CD14-positive monocyte (primary cell): Measurements from ENCODE around the gene C10orf95. TPM values are rescaled to one million over a fixed set of nuclear protein-coding genes. Genes with fewer than 3 reads are reported as not detected.

Source experiments
- DNase-seq, 3 donors: peaks; one replicate each; pipeline ENCODE4 v3.0.0-alpha.2; 2011 to 2022
- H2AFZ ChIP-seq: 2 replicates; pipeline ENCODE4 v1.6.0; 2012; ENCODE audit warnings: mild to moderate bottlenecking, low read depth, low read length, inconsistent platforms; ENCODE audit not compliant: insufficient read depth, poor library complexity, severe bottlenecking
- H3K27ac ChIP-seq, 2 donors: 1 replicate in 1 of 2; 2 replicates in 1 of 2; pipeline ENCODE4 v1.5.1; 2012 to 2013; ENCODE audit warnings: low read length in 2 of 2, control low read depth in 1 of 2, inconsistent platforms in 1 of 2, low read depth in 1 of 2, mild to moderate bottlenecking in 1 of 2
- H3K27me3 ChIP-seq, 2 donors: one replicate each; pipeline versions ENCODE4 v1.6.0 to v1.6.1; 2011 to 2013; ENCODE audit warnings: low read length in 2 of 2; ENCODE audit not compliant: control insufficient read depth in 2 of 2, insufficient read depth in 2 of 2
- H3K36me3 ChIP-seq, 2 donors: replicated peaks in 1 of 2; 1 replicate in 1 of 2; 2 replicates in 1 of 2; pipeline versions ENCODE4 v1.5.1 to v1.6.1; 2012 to 2013; ENCODE audit warnings: low read length in 2 of 2, control low read depth in 1 of 2, inconsistent platforms in 1 of 2, mild to moderate bottlenecking in 1 of 2; ENCODE audit not compliant: insufficient read depth in 2 of 2, control insufficient read depth in 1 of 2
- H3K4me1 ChIP-seq, 2 donors: 1 replicate in 1 of 2; 2 replicates in 1 of 2; pipeline versions ENCODE4 v1.5.1 to v1.6.1; 2012 to 2013; ENCODE audit warnings: low read length in 2 of 2, control low read depth in 1 of 2, inconsistent platforms in 1 of 2, mild to moderate bottlenecking in 1 of 2, moderate library complexity in 1 of 2; ENCODE audit not compliant: insufficient read depth in 2 of 2, control insufficient read depth in 1 of 2
- H3K4me2 ChIP-seq: replicated peaks from 2 replicates; pipeline ENCODE3; 2012; ENCODE audit warnings: low read length, moderate library complexity, mild to moderate bottlenecking; ENCODE audit not compliant: poor library complexity, severe bottlenecking; ENCODE audit errors: extremely low read depth
- H3K4me3 ChIP-seq, 3 experiments: fragments of 200-600 bp in 1 of 3; sonication (generic) in 1 of 3; replicated peaks in 1 of 3; 1 replicate in 2 of 3; 2 replicates in 1 of 3; pipeline ENCODE4 v1.5.1; 2011 to 2013; ENCODE audit warnings: low read length in 3 of 3, mild to moderate bottlenecking in 3 of 3, control low read depth in 2 of 3, low read depth in 2 of 3, inconsistent platforms in 1 of 3, moderate library complexity in 1 of 3
- H3K79me2 ChIP-seq: 2 replicates; pipeline ENCODE4 v1.6.0; 2012; ENCODE audit warnings: mild to moderate bottlenecking, control low read depth, inconsistent platforms, low read length, moderate library complexity; ENCODE audit not compliant: insufficient read depth
- H3K9ac ChIP-seq: 2 replicates; pipeline ENCODE4 v1.6.0; 2017; ENCODE audit warnings: low read length, mild to moderate bottlenecking; ENCODE audit not compliant: insufficient read depth, poor library complexity, severe bottlenecking
- H3K9me3 ChIP-seq, 2 donors: replicated peaks in 1 of 2; 1 replicate in 1 of 2; 2 replicates in 1 of 2; pipeline versions ENCODE4 v1.5.1 to v1.6.1; 2012 to 2013; ENCODE audit warnings: low read length in 2 of 2, control low read depth in 1 of 2; ENCODE audit not compliant: control insufficient read depth in 1 of 2, insufficient read depth in 1 of 2
- H4K20me1 ChIP-seq: 2 replicates; pipeline ENCODE4 v1.6.0; 2012; ENCODE audit warnings: mild to moderate bottlenecking, low read length, control low read depth, moderate library complexity; ENCODE audit not compliant: insufficient read depth
- H3K27ac Mint-ChIP-seq, 7 donors: one replicate each; pipeline ENCODE4 v1.8.0; 2020; ENCODE audit warnings: mild to moderate bottlenecking in 7 of 7, mixed read lengths in 7 of 7, moderate library complexity in 6 of 7, inconsistent platforms in 2 of 7
- H3K27me3 Mint-ChIP-seq, 3 donors: one replicate each; pipeline ENCODE4 v1.8.0; 2021 to 2022; ENCODE audit warnings: low read depth in 3 of 3, mild to moderate bottlenecking in 3 of 3, mixed read lengths in 3 of 3, moderate library complexity in 3 of 3, inconsistent platforms in 1 of 3
- H3K36me3 Mint-ChIP-seq, 2 donors: one replicate each; pipeline ENCODE4 v1.8.0; 2020; ENCODE audit warnings: mixed read lengths in 2 of 2, inconsistent platforms in 1 of 2, mild to moderate bottlenecking in 1 of 2
- H3K4me1 Mint-ChIP-seq: one replicate; pipeline ENCODE4 v1.8.0; 2020; ENCODE audit warnings: mild to moderate bottlenecking, mixed read lengths
- H3K4me3 Mint-ChIP-seq, 2 donors: one replicate each; pipeline ENCODE4 v1.8.0; 2020; ENCODE audit warnings: mild to moderate bottlenecking in 2 of 2, mixed read lengths in 2 of 2, moderate library complexity in 1 of 2
- H3K9me3 Mint-ChIP-seq, 7 donors: one replicate each; pipeline ENCODE4 v1.8.0; 2020 to 2022; ENCODE audit warnings: mixed read lengths in 7 of 7, mild to moderate bottlenecking in 6 of 7, moderate library complexity in 6 of 7, inconsistent platforms in 2 of 7
- WGBS: methylation state at CpG from one replicate; pipeline ENCODE4 v1.1.5; 2013; ENCODE audit warnings: missing lambda C conversion rate; ENCODE audit not compliant: insufficient coverage; 5-methylcytosine and 5-hydroxymethylcytosine counted together
- intact Hi-C, 2 donors: fragments of 100-400 bp; cut with micrococcal nuclease; formaldehyde crosslinking; loops; one replicate each; pipeline versions ENCODE4 v1.15.0 to v1.15.1; 2023
- polyA plus RNA-seq, 3 donors: library from polyadenylated mRNA; depleted of rRNA in 1 of 3; unstranded in 2 of 3; stranded (reverse) in 1 of 3; fragments of 300-500 nt in 2 of 3; fragments of >200 nt in 1 of 3; fragmentation: Illumina TruSeq in 2 of 3; gene quantifications; 1 replicate in 2 of 3; 2 replicates in 1 of 3; pipeline ENCODE4 v1.2.3, GENCODE V29; 2012 to 2021
- small RNA-seq: library from RNA; depleted of rRNA; stranded (forward); fragments of <200 nt; gene quantifications from one replicate; pipeline ENCODE3, GENCODE V24; 2012; ENCODE audit warnings: low read depth; ENCODE audit not compliant: insufficient read length
- TF ChIP-seq, protein P1 (sequence below): fragments of 200-600 bp; IDR thresholded peaks from one replicate; pipeline ENCODE4 v1.8.0; 2022; ENCODE audit warnings: antibody characterized with exemption, mild to moderate bottlenecking

C10orf95 gene
- polyA plus RNA-seq, 3 donors = 0.27 TPM; not detected in 2

GRCh38 chr10:102400598-102401341 is 50.6 kb downstream of the C10orf95 start:
- intact Hi-C loops = loop anchor here in 1 of 2 donors (2.0 kb wide), 1 partner anchor 14 kb away; no protein-coding TSS in a partner anchor
- peaks cover 30% of the 10 kb centered on the region for H3K4me1 Mint-ChIP-seq

DNA sequence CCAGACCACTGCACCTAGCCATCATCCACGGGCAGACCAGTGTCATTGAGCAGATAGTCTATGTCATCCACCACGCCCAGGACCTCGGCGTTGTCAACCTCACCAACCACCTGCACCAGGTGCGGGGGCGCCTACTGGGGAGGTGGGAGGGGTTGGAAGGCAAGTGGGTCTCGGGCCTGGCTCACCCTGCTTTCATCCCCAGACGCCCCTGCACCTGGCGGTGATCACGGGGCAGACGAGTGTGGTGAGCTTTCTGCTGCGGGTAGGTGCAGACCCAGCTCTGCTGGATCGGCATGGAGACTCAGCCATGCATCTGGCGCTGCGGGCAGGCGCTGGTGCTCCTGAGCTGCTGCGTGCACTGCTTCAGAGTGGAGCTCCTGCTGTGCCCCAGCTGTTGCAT is 51.3 kb downstream of the C10orf95 start:
- peak overlapping the region in 2 of 7 donors; percentile 45 to 79 for H3K27ac Mint-ChIP-seq
- TF ChIP-seq, protein P1, sequence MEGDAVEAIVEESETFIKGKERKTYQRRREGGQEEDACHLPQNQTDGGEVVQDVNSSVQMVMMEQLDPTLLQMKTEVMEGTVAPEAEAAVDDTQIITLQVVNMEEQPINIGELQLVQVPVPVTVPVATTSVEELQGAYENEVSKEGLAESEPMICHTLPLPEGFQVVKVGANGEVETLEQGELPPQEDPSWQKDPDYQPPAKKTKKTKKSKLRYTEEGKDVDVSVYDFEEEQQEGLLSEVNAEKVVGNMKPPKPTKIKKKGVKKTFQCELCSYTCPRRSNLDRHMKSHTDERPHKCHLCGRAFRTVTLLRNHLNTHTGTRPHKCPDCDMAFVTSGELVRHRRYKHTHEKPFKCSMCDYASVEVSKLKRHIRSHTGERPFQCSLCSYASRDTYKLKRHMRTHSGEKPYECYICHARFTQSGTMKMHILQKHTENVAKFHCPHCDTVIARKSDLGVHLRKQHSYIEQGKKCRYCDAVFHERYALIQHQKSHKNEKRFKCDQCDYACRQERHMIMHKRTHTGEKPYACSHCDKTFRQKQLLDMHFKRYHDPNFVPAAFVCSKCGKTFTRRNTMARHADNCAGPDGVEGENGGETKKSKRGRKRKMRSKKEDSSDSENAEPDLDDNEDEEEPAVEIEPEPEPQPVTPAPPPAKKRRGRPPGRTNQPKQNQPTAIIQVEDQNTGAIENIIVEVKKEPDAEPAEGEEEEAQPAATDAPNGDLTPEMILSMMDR = no peak
- Histone ChIP-seq H3K27me3 (no peaks in the 10 kb centered on the region), H3K4me3 (peak overlapping the region in 1 of 3 experiments; percentile 68), H3K9ac (no peak overlapping the region), H4K20me1 (peaks cover 84% of the 10 kb centered on the region), H2AFZ (no peak overlapping the region), H3K4me2 (peak overlapping the region; percentile 69), H3K36me3 (peaks cover 49 to 54% of the 10 kb centered on the region in 2 donors), H3K4me1 (peaks cover 26 to 40% of the 10 kb centered on the region in 2 donors), H3K79me2 (peaks cover 13% of the 10 kb centered on the region), H3K27ac (no peak overlapping the region), H3K9me3 (no peaks in the 10 kb centered on the region)
- H3K36me3 Mint-ChIP-seq = peaks cover 55 to 63% of the 10 kb centered on the region in 2 donors
- intact Hi-C loops = loop anchor here in 1 of 2 donors (2.0 kb wide), 1 partner anchor 15 kb away; no protein-coding TSS in a partner anchor
- peak in 1 of 3 donors; percentile 13 for DNase-seq
- no peaks in the 10 kb centered on the region for H3K9me3 Mint-ChIP-seq
- peak overlapping the region in 1 of 2 donors; percentile 45 for H3K4me3 Mint-ChIP-seq
- 97% methylated on average over 10 of the region's 17 CpGs for WGBS
- H3K27me3 Mint-ChIP-seq = peaks cover 0 to 8% (median 5%) of the 10 kb centered on the region in 3 donors
- H3K4me1 Mint-ChIP-seq = peaks cover 30% of the 10 kb centered on the region

More at GRCh38 chr10:102400598-102401341, 50.6 kb downstream of the C10orf95 start:
- Histone ChIP-seq H3K27ac (no peak overlapping the region), H3K4me2 (no peak overlapping the region), H3K79me2 (peaks cover 12% of the 10 kb centered on the region), H2AFZ (no peak overlapping the region), H3K4me1 (peaks cover 26 to 40% of the 10 kb centered on the region in 2 donors), H3K4me3 (no peak overlapping the region), H4K20me1 (peaks cover 83% of the 10 kb centered on the region), H3K27me3 (no peaks in the 10 kb centered on the region), H3K9me3 (no peaks in the 10 kb centered on the region), H3K36me3 (peaks cover 49 to 54% of the 10 kb centered on the region in 2 donors), H3K9ac (no peak overlapping the region)
- TF ChIP-seq, protein P1 = no peak
- 96% methylated on average over 15 of the region's 22 CpGs for WGBS
- DNase-seq = no peak
- H3K27ac Mint-ChIP-seq = peak overlapping the region in 1 of 7 donors; percentile 10
- peaks cover 55 to 63% of the 10 kb centered on the region in 2 donors for H3K36me3 Mint-ChIP-seq
- H3K4me3 Mint-ChIP-seq = no peak overlapping the region
- H3K9me3 Mint-ChIP-seq = no peaks in the 10 kb centered on the region
- H3K27me3 Mint-ChIP-seq = peaks cover 1 to 9% (median 8%) of the 10 kb centered on the region in 3 donors

Small RNAs within 50 kb of the gene (small RNA-seq; reads per million reads assigned to genes)
- gene MIR146B = 12.3 reads per million, percentile 79 among the genes with 10 or more reads in this experiment

Other genes with a start within 250 kb of the C10orf95 start
- gene ELOVL3, start 225.2 kb downstream of the C10orf95 start, polyA plus RNA-seq = 1 to 10 TPM; 1.5 to 3.2 (median 2.2) TPM
- gene PITX3, start 210.0 kb downstream of the C10orf95 start, polyA plus RNA-seq = not detected
- gene GBF1, start 206.0 kb downstream of the C10orf95 start, polyA plus RNA-seq = 10 to 100 TPM in 2 of 3 donors, 1 to 10 TPM in 1; 4.2 to 17.4 (median 11.9) TPM
- gene NFKB2, start 55.8 kb downstream of the C10orf95 start, polyA plus RNA-seq = 100 to 1,000 TPM in 1 of 3 donors, 10 to 100 TPM in 1, 1 to 10 TPM in 1; 6.8 to 111 (median 15.0) TPM
- gene PSD, start 32.8 kb downstream of the C10orf95 start, polyA plus RNA-seq = 1 to 10 TPM in 2 of 3 donors, under 1 TPM in 1; 0.27 to 1.5 (median 1.1) TPM
- gene FBXL15, start 30.7 kb downstream of the C10orf95 start, polyA plus RNA-seq = 10 to 100 TPM; 16.0 to 36.3 (median 25.5) TPM
- gene CUEDC2, start 19.0 kb downstream of the C10orf95 start, polyA plus RNA-seq = 10 to 100 TPM; 58.5 to 70.2 (median 66.7) TPM
- gene ACTR1A, start 51.2 kb upstream of the C10orf95 start, polyA plus RNA-seq = 10 to 100 TPM; 72.7 to 79.4 (median 79.0) TPM
- 10 to 100 TPM in 1 of 3 donors, 1 to 10 TPM in 2; 3.2 to 10.0 (median 5.7) TPM for gene SUFU, start 52.4 kb upstream of the C10orf95 start, polyA plus RNA-seq
- gene TRIM8, start 192.9 kb upstream of the C10orf95 start, polyA plus RNA-seq = 100 to 1,000 TPM in 1 of 3 donors, 10 to 100 TPM in 2; 39.4 to 183 (median 41.4) TPM